ENCODE measurements around the gene TRIM56. TPM values are rescaled to one million over a fixed set of nuclear protein-coding genes. Genes with fewer than 3 reads are reported as not detected.
"Not testable (repeated sequence)": the region's sequence is repeated elsewhere in the genome, so short reads cannot be mapped to it uniquely, and the experiment has no call there.

The TRIM56 gene
- total RNA-seq, 2 experiments from 2014 or later, result 29.9 to 31.8 TPM

GRCh38 chr7:101058355-101058754, 26.9 kb upstream of the TRIM56 start:
- H3K4me1 Mint-ChIP-seq (ENCODE audit: low read depth), result peaks cover 4% of the 10 kb centered on the region
- no peak overlapping the region for H3K27ac Mint-ChIP-seq
- H3K9me3 ChIP-seq (ENCODE audit: control insufficient read depth in 1 of 2, insufficient read depth in 1 of 2, low read length in 2 of 2), result no peaks in the 10 kb centered on the region
- intact Hi-C loops (cut with DNase I, micrococcal nuclease), result loop anchor here (2.0 to 10.0 kb wide), 5 partner anchors 258 to 594 kb away; partner anchors contain the start of genes POP7 (in 1 of the 2) and SPACDR (in 1 of the 2)
- POLR2A ChIA-PET, result no interaction called here
- H3K27me3 Mint-ChIP-seq, result peaks cover 69% of the 10 kb centered on the region
- no peaks in the 10 kb centered on the region for H3K36me3 Mint-ChIP-seq (ENCODE audit: low read depth)
- no peak overlapping the region for H3K4me3 Mint-ChIP-seq
- H3K36me3 ChIP-seq (ENCODE audit: insufficient read depth, low read length), result no peaks in the 10 kb centered on the region
- no peak for TF ChIP-seq CTCF (IDR thresholded peaks at IDR 0.05)
- no peak overlapping the region for H3K27ac ChIP-seq (ENCODE audit: low read depth in 1 of 2, low read length in 2 of 2)
- peak; percentile 14 to 68 (median 35) for DNase-seq
- no peaks in the 10 kb centered on the region for H3K9me3 Mint-ChIP-seq
- no peak for ATAC-seq (ENCODE audit: poor library complexity)
- H3K4me1 ChIP-seq (ENCODE audit: insufficient read depth, low read length), result peaks cover 3% of the 10 kb centered on the region
- CTCF ChIA-PET, result interaction anchor here (0.6 to 2.3 kb wide), 6 partner anchors 19 to 169 kb away, joined by 3 to 10 read pairs (median 4); partner anchors contain the start of gene UFSP1
- H3K27me3 ChIP-seq (ENCODE audit: control insufficient read depth in 1 of 2, insufficient read depth in 2 of 2, low read length in 2 of 2), result peaks cover 29 to 31% of the 10 kb centered on the region in 2 experiments
- no peak overlapping the region for H3K4me3 ChIP-seq (ENCODE audit: low read length)

DNA sequence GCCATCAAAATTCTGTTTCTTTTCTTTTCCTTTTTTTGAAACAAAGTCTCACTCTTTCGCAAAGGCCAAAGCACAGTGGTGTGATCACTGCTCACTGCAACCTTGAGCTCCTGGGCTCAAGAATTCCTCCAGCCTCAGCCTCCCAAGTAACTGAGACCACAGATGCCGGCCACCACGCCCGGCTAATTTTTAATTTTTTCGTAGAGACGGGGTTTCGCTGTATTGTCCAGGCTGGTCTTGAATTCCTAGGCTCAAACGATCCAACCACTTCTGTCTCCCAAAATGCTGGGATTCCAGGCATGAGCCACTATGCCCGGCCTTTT, 25.7 kb upstream of the TRIM56 start:
- H3K4me3 Mint-ChIP-seq, result no peak overlapping the region
- no peaks in the 10 kb centered on the region for H3K9me3 Mint-ChIP-seq
- peaks cover 4% of the 10 kb centered on the region for H3K4me1 Mint-ChIP-seq (ENCODE audit: low read depth)
- no peak overlapping the region for H3K27ac ChIP-seq (ENCODE audit: low read depth in 1 of 2, low read length in 2 of 2)
- no peaks in the 10 kb centered on the region for H3K9me3 ChIP-seq (ENCODE audit: control insufficient read depth in 1 of 2, insufficient read depth in 1 of 2, low read length in 2 of 2)
- peaks cover 29 to 36% of the 10 kb centered on the region in 2 experiments for H3K27me3 ChIP-seq (ENCODE audit: control insufficient read depth in 1 of 2, insufficient read depth in 2 of 2, low read length in 2 of 2)
- TF ChIP-seq CTCF (IDR thresholded peaks at IDR 0.05), result peak; percentile 40
- H3K27me3 Mint-ChIP-seq, result peaks cover 74% of the 10 kb centered on the region
- no peak overlapping the region for H3K4me3 ChIP-seq (ENCODE audit: low read length)
- H3K4me1 ChIP-seq (ENCODE audit: insufficient read depth, low read length), result peaks cover 3% of the 10 kb centered on the region
- no peaks in the 10 kb centered on the region for H3K36me3 Mint-ChIP-seq (ENCODE audit: low read depth)
- no peak overlapping the region for H3K27ac Mint-ChIP-seq
- ATAC-seq (ENCODE audit: poor library complexity), result no peak
- DNase-seq, result no peak
- no peaks in the 10 kb centered on the region for H3K36me3 ChIP-seq (ENCODE audit: insufficient read depth, low read length)
- intact Hi-C loops (cut with DNase I, micrococcal nuclease), result loop anchor here (1.0 to 10.0 kb wide), 7 partner anchors 93 to 595 kb away; partner anchors contain the start of genes POP7 (in 1 of the 2) and SPACDR (in 1 of the 2)
- ChIA-PET CTCF (interaction anchor here (0.7 to 2.3 kb wide), 4 partner anchors 78 to 170 kb away, joined by 3 to 10 read pairs (median 5); partner anchors contain the start of gene UFSP1), POLR2A (interaction anchor here (0.6 kb wide), 1 partner anchor 363 kb away, joined by 5 read pairs; no protein-coding TSS in a partner anchor)

DNA sequence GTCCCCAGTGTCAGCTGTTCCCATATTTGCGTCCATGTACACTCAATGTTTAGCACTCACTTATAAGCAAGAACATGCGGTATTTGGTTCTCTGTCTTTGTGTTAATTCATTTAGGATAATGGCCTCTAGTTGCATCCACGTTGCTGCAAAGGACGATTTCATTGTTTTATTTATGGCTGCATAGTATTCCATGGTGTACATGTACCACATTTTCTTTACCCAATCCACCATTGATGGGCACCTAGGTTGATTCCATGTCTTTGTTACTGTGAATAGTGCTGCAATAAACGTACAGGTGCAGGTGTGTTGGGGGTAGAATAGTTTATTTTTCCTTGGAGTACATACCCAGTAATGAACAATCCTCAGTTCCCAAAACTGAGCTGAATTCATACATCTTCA, 24.3 kb upstream of the TRIM56 start:
- ChIA-PET POLR2A (no interaction called here), CTCF (interaction anchor here (2.2 kb wide), 1 partner anchor 166 kb away, joined by 4 read pairs; no protein-coding TSS in a partner anchor)
- Mint-ChIP-seq H3K36me3 (ENCODE audit: low read depth) (no peaks in the 10 kb centered on the region), H3K27me3 (peaks cover 70% of the 10 kb centered on the region), H3K9me3 (no peaks in the 10 kb centered on the region), H3K4me3 (no peak overlapping the region), H3K4me1 (ENCODE audit: low read depth) (peaks cover 4% of the 10 kb centered on the region), H3K27ac (no peak overlapping the region)
- Histone ChIP-seq H3K4me1 (ENCODE audit: insufficient read depth, low read length) (peaks cover 3% of the 10 kb centered on the region), H3K9me3 (ENCODE audit: control insufficient read depth in 1 of 2, insufficient read depth in 1 of 2, low read length in 2 of 2) (no peaks in the 10 kb centered on the region), H3K4me3 (ENCODE audit: low read length) (no peak overlapping the region), H3K27ac (ENCODE audit: low read depth in 1 of 2, low read length in 2 of 2) (no peak overlapping the region), H3K36me3 (ENCODE audit: insufficient read depth, low read length) (no peaks in the 10 kb centered on the region), H3K27me3 (ENCODE audit: control insufficient read depth in 1 of 2, insufficient read depth in 2 of 2, low read length in 2 of 2) (peaks cover 29 to 34% of the 10 kb centered on the region in 2 experiments)
- DNase-seq, result no peak
- intact Hi-C loops (cut with DNase I, micrococcal nuclease), result no loop called here
- no peak for TF ChIP-seq CTCF (IDR thresholded peaks at IDR 0.05)
- ATAC-seq (ENCODE audit: poor library complexity), result no peak

- H3K27ac Mint-ChIP-seq; POLR2A ChIA-PET; intact Hi-C loops (cut with DNase I, micrococcal nuclease); H3K4me3 ChIP-seq (ENCODE audit: low read length); H3K9me3 ChIP-seq (ENCODE audit: control insufficient read depth in 1 of 2, insufficient read depth in 1 of 2, low read length in 2 of 2); H3K36me3 Mint-ChIP-seq (ENCODE audit: low read depth); CTCF ChIA-PET; H3K4me3 Mint-ChIP-seq; ATAC-seq (ENCODE audit: poor library complexity); DNase-seq; H3K36me3 ChIP-seq (ENCODE audit: insufficient read depth, low read length); H3K4me1 ChIP-seq (ENCODE audit: insufficient read depth, low read length); H3K4me1 Mint-ChIP-seq (ENCODE audit: low read depth); H3K9me3 Mint-ChIP-seq; H3K27ac ChIP-seq (ENCODE audit: low read depth in 1 of 2, low read length in 2 of 2): not testable (repeated sequence)
- H3K27me3 Mint-ChIP-seq, result peaks cover 53% of the 10 kb centered on the region
- peaks cover 18 to 20% of the 10 kb centered on the region in 2 experiments for H3K27me3 ChIP-seq (ENCODE audit: control insufficient read depth in 1 of 2, insufficient read depth in 2 of 2, low read length in 2 of 2)
These were observed 21.1 kb upstream of the TRIM56 start for GRCh38 chr7:101064176-101064550.

DNA sequence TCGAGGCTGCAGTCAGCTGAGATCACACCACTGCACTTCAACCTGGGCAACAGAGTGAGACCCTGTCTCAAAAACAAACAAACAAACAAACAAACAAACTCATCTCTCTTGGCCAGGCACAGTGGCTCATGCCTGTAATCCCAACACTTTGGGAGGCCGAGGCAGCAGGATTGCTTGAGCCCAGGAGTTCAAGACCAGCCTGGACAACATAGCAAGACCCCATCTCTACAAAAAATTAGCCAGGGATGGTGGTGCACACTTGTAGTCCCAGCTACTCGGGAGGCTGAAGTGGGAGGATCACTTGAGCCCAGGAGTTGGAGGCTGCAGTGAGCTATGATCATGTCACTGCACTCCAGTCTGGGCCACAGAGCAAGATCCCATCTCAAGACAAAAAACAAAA, 20.1 kb upstream of the TRIM56 start:
- H3K36me3 Mint-ChIP-seq (ENCODE audit: low read depth); DNase-seq; H3K4me1 Mint-ChIP-seq (ENCODE audit: low read depth); intact Hi-C loops (cut with DNase I, micrococcal nuclease); H3K36me3 ChIP-seq (ENCODE audit: insufficient read depth, low read length); H3K4me1 ChIP-seq (ENCODE audit: insufficient read depth, low read length); POLR2A ChIA-PET; H3K4me3 Mint-ChIP-seq; H3K27ac ChIP-seq (ENCODE audit: low read depth in 1 of 2, low read length in 2 of 2); H3K9me3 Mint-ChIP-seq; H3K9me3 ChIP-seq (ENCODE audit: control insufficient read depth in 1 of 2, insufficient read depth in 1 of 2, low read length in 2 of 2); H3K4me3 ChIP-seq (ENCODE audit: low read length); H3K27ac Mint-ChIP-seq; ATAC-seq (ENCODE audit: poor library complexity): not testable (repeated sequence)
- CTCF ChIA-PET, result interaction anchor here (0.5 to 1.8 kb wide), 2 partner anchors 12 to 194 kb away, joined by 3 to 4 read pairs; no protein-coding TSS in a partner anchor
- peaks cover 13 to 20% of the 10 kb centered on the region in 2 experiments for H3K27me3 ChIP-seq (ENCODE audit: control insufficient read depth in 1 of 2, insufficient read depth in 2 of 2, low read length in 2 of 2)
- peaks cover 54% of the 10 kb centered on the region for H3K27me3 Mint-ChIP-seq

Measured in CD4-positive, alpha-beta T cell (primary cell).